Measurements from ENCODE around the gene EDN3. TPM values are rescaled to one million over a fixed set of nuclear protein-coding genes. Genes with fewer than 3 reads are reported as not detected.

The EDN3 gene, protein sequence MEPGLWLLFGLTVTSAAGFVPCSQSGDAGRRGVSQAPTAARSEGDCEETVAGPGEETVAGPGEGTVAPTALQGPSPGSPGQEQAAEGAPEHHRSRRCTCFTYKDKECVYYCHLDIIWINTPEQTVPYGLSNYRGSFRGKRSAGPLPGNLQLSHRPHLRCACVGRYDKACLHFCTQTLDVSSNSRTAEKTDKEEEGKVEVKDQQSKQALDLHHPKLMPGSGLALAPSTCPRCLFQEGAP
- not detected in 2 replicates for total RNA-seq

DNA sequence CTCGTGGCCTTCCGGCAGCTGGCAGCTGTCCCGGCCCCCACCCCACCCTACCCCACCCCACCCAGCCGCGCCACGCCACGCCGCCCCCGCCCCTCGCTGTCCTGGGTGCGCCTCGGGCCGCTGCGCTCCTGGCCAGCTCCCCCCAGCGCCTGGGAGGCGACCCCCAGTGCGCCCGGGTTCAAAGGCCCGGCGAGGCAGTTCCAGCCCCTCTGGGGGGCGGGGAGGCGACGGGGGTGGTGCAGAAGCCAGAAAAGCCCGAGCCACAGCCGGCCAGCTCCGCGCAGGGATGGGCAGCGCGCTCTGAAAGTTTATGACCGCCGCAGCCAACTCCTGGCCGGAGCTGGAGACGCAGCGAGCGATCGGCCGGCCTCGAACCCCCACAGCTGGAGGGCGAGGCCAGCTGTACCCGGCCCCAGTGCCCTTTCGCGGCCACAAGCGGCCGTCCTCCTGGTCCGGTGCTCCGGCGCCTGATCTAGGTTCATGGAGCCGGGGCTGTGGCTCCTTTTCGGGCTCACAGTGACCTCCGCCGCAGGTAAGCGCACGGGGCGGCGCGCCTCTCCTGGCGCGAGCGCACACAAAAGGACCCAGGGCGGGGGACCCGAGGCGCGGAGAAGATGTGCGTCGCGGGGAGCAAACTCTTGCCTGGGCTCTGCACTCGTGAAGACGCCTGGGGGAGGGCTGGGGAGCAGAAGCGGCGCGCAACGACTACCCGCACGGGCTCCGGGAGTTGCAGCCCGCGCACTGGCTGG, at the start of gene EDN3:
Gene EDN3 (plus strand): TSS at position 279 of the 749 bp plus-strand sequence. CDS start 202 bp downstream, at position 481.

Other genes with a start within 250 kb of the EDN3 start
- gene ZNF831, start 136.8 kb upstream of the EDN3 start, total RNA-seq: not detected in 2 replicates

Data from thoracic aorta endothelial cell (primary cell).